NB4 (cell line): ENCODE results near the gene IRS1.
A peak's percentile ranks its signal among the peaks of the same experiment; 100 is the strongest.
"Not testable (repeated sequence)": the region's sequence is repeated elsewhere in the genome, so short reads cannot be mapped to it uniquely, and the experiment has no call there.

Experiments
- DNase-seq: peaks from one replicate; pipeline ENCODE4 v3.0.0; 2010; ENCODE audit warnings: low read depth
- H3K4me3 ChIP-seq: one replicate; pipeline ENCODE4 v1.5.1; 2011; ENCODE audit warnings: mild to moderate bottlenecking, low read depth, low read length, moderate library complexity
- CTCF ChIP-seq: IDR thresholded peaks from one replicate; pipeline ENCODE4 v1.5.1; 2012; ENCODE audit warnings: low read depth, low read length
- MYC ChIP-seq: IDR thresholded peaks from 2 replicates; pipeline ENCODE4 v1.6.1; 2011; ENCODE audit warnings: low read depth, low read length
- POLR2A ChIP-seq: IDR thresholded peaks from 2 replicates; pipeline ENCODE4 v1.6.1; 2011; ENCODE audit warnings: mild to moderate bottlenecking; ENCODE audit not compliant: insufficient read length; ENCODE audit errors: extremely low read depth
- TF ChIP-seq, protein P1 (sequence below): IDR thresholded peaks from 2 replicates; pipeline ENCODE4 v1.6.1; 2011; ENCODE audit warnings: low read depth, low read length

Gene IRS1

GRCh38 chr2:226799211-226799975 lies at the start of gene IRS1:
TSS of gene IRS1 (minus strand) at chr2:226799820. CDS start at chr2:226798738, 1,082 bp downstream.
- TF ChIP-seq CTCF (peak; percentile 21), POLR2A (peak; percentile 21), MYC (peak; percentile 44)
- TF ChIP-seq, protein P1, sequence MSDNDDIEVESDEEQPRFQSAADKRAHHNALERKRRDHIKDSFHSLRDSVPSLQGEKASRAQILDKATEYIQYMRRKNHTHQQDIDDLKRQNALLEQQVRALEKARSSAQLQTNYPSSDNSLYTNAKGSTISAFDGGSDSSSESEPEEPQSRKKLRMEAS: peak; percentile 59
- peak within 1 kb of the TSS; percentile 71 for H3K4me3 ChIP-seq
- peak; percentile 90 for DNase-seq

DNA sequence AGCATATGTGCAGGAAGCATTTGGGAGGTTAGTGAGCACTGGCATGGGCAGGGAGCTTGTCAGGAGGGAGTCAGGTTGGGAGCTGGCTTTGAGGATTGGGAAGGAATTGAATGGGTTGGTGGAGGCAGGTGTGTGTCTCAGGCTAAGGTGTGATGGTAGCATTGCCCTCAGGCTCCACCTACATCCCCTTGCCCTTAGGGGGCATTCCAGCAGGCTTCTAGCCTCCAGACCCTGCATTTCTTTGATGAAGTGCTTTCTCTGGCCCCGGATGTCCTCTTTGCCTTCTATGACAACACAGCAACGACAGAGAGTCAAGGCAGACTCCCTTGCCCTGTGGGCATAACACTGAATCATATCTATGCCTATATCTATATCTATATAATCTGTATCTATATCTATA lies 49.7 kb upstream of the IRS1 start:
- H3K4me3 ChIP-seq: no peak overlapping the region
- TF ChIP-seq, protein P1: no peak
- no peak for TF ChIP-seq POLR2A
- no peak for TF ChIP-seq CTCF
- TF ChIP-seq MYC: no peak
- DNase-seq: no peak

GRCh38 chr2:226847511-226847910 lies 47.9 kb upstream of the IRS1 start:
- TF ChIP-seq, protein P1: no peak
- no peak for TF ChIP-seq CTCF
- TF ChIP-seq POLR2A: no peak
- TF ChIP-seq MYC: no peak
- no peak overlapping the region for H3K4me3 ChIP-seq
- no peak for DNase-seq

- no peak for TF ChIP-seq CTCF
These were observed 47.5 kb upstream of the IRS1 start for GRCh38 chr2:226847090-226847489.

DNA sequence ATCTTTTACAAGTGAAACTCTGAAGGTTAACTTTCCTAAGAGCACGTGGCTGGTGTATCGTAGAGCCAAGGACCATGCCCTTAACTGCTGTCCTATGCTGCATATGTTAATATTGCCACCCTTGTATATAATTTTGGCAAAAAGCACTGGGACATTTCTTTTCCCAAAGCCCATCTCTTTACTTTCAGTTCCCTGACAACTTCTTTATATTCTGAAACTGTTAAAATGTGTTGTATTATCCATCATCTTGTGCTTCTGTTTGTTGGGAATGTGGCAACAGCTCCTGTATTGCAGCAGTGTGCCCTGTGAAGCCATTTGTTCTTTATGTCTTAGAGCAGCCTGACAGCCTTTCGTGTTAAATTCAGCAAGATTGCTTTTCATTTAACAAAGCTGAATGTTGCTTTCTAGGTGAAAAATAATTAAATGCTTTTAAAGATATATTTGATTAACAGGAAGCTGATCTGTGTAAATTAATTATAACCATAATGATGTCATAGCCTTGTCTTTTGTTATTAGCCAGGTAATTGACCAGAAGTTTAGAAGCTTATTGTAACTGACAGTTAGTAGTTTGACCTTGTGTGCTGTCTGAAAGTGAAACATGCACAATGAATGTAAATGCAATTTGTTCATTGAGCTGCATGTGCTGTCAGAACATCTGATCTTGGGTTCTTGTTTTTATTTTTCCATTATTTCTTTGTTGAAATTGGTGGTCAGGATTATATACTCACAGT lies 45.9 kb upstream of the IRS1 start:
- no peak overlapping the region for H3K4me3 ChIP-seq

More at GRCh38 chr2:226847090-226847489, 47.5 kb upstream of the IRS1 start:
- H3K4me3 ChIP-seq: no peak overlapping the region
- DNase-seq: no peak

GRCh38 chr2:226843001-226843400 lies 43.4 kb upstream of the IRS1 start:
- H3K4me3 ChIP-seq, DNase-seq: not testable (repeated sequence)

More for the DNA sequence above, 45.9 kb upstream of the IRS1 start:
- TF ChIP-seq, protein P1: no peak
- no peak for TF ChIP-seq POLR2A
- DNase-seq: no peak

DNA sequence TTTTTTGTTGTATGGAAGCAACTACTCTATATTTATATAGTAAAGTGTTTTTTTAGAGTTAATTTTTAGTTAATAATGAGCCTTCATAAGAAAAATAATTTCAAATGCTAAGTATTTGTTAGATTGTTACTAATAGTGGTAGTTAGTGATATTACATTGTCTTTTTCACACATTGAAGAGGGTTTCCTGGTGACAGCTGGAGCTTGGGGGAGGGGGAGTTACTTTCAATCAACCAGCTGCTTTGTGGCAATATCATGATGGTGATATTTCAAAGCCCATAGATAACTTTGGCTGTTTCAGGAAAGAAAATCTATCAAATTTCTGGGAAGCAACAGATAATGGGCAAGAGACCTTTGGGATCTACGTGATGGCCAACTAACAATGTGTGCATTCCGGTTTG lies 40.3 kb upstream of the IRS1 start:
- TF ChIP-seq, protein P1: no peak
- no peak for TF ChIP-seq POLR2A
- no peak for TF ChIP-seq CTCF
- no peak for TF ChIP-seq MYC
- no peak overlapping the region for H3K4me3 ChIP-seq

More for the DNA sequence above, 40.3 kb upstream of the IRS1 start:
- DNase-seq: peak; percentile 27
